Mesendoderm (in vitro differentiated cells): ENCODE measurements around the gene DNAJC15.

Source experiments
- DNase-seq: peaks from one replicate; pipeline ENCODE4 v3.0.0; 2013
- H2AK5ac ChIP-seq: 2 replicates; pipeline ENCODE4 v1.6.1; 2013; ENCODE audit warnings: low read length, inconsistent platforms
- H2BK120ac ChIP-seq: 2 replicates; pipeline ENCODE4 v1.6.1; 2013; ENCODE audit warnings: low read depth, mild to moderate bottlenecking, low read length, moderate library complexity, mixed read lengths
- H2BK15ac ChIP-seq: replicated peaks from 2 replicates; pipeline ENCODE4 v1.6.1; 2013; ENCODE audit warnings: low read depth, mild to moderate bottlenecking, moderate library complexity
- H2BK5ac ChIP-seq: 2 replicates; pipeline ENCODE4 v1.6.1; 2013; ENCODE audit warnings: low read length, inconsistent platforms
- H3K18ac ChIP-seq: 2 replicates; pipeline ENCODE4 v1.6.1; 2013; ENCODE audit warnings: mild to moderate bottlenecking, low read length, mixed read lengths
- H3K23ac ChIP-seq: one replicate; pipeline ENCODE4 v1.6.1; 2013; ENCODE audit warnings: low read length
- H3K27ac ChIP-seq: 2 replicates; pipeline ENCODE4 v1.5.1; 2013; ENCODE audit warnings: low read depth, mild to moderate bottlenecking, inconsistent platforms, low read length, moderate library complexity
- H3K27me3 ChIP-seq: 2 replicates; pipeline ENCODE4 v1.6.1; 2013; ENCODE audit warnings: low read length, control low read depth, mild to moderate bottlenecking, inconsistent platforms; ENCODE audit not compliant: insufficient read depth, poor library complexity
- H3K36me3 ChIP-seq: 2 replicates; pipeline ENCODE4 v1.6.1; 2013; ENCODE audit warnings: low read length, inconsistent platforms; ENCODE audit not compliant: control insufficient read depth, insufficient read depth
- H3K4ac ChIP-seq: one replicate; pipeline ENCODE4 v1.6.1; 2013; ENCODE audit warnings: low read depth, mild to moderate bottlenecking, low read length, moderate library complexity
- H3K4me1 ChIP-seq: 2 replicates; pipeline ENCODE4 v1.6.1; 2013; ENCODE audit warnings: low read depth, low read length, inconsistent platforms; ENCODE audit not compliant: control insufficient read depth
- H3K4me2 ChIP-seq: 2 replicates; pipeline ENCODE4 v1.6.1; 2013; ENCODE audit warnings: low read length
- H3K4me3 ChIP-seq: 2 replicates; pipeline ENCODE4 v1.5.1; 2013; ENCODE audit warnings: mild to moderate bottlenecking, low read length
- H3K56ac ChIP-seq: one replicate; pipeline ENCODE4 v1.6.1; 2013; ENCODE audit warnings: low read length
- H3K79me1 ChIP-seq: 2 replicates; pipeline ENCODE4 v1.6.1; 2013; ENCODE audit warnings: low read length, inconsistent platforms
- H3K79me2 ChIP-seq: 2 replicates; pipeline ENCODE4 v1.6.1; 2013; ENCODE audit warnings: mild to moderate bottlenecking, low read length; ENCODE audit not compliant: control insufficient read depth, insufficient read depth
- H3K9ac ChIP-seq: 2 replicates; pipeline ENCODE4 v1.6.1; 2013; ENCODE audit warnings: low read length, inconsistent platforms
- H4K5ac ChIP-seq: one replicate; pipeline ENCODE4 v1.6.1; 2013; ENCODE audit warnings: low read length
- H4K8ac ChIP-seq: one replicate; pipeline ENCODE4 v1.6.1; 2013; ENCODE audit warnings: low read depth, mild to moderate bottlenecking, control low read depth, low read length, moderate library complexity
- WGBS: extraction: QIAGEN DNeasy Blood & Tissue Kit; methylation state at CpG from one replicate; pipeline ENCODE4 v1.1.7; 2013; ENCODE audit warnings: low lambda C conversion rate, missing lambda C conversion rate; ENCODE audit not compliant: insufficient coverage; ENCODE audit errors: extremely low coverage; 5-methylcytosine and 5-hydroxymethylcytosine counted together

The DNAJC15 gene

GRCh38 chr13:43094901-43095300 is 71.5 kb downstream of the DNAJC15 start:
- H3K18ac ChIP-seq = no peak overlapping the region
- no peak overlapping the region for H2AK5ac ChIP-seq
- H3K4me1 ChIP-seq = no peaks in the 10 kb centered on the region
- no peak overlapping the region for H3K4ac ChIP-seq
- no peaks in the 10 kb centered on the region for H3K27me3 ChIP-seq
- DNase-seq = no peak
- H3K56ac ChIP-seq = no peak overlapping the region
- H3K36me3 ChIP-seq = peaks cover 3% of the 10 kb centered on the region
- H3K4me3 ChIP-seq = no peak overlapping the region
- H3K4me2 ChIP-seq = no peak overlapping the region
- no peak overlapping the region for H3K27ac ChIP-seq
- no peak overlapping the region for H3K9ac ChIP-seq
- H3K23ac ChIP-seq = no peak overlapping the region
- no peak overlapping the region for H2BK5ac ChIP-seq
- H4K5ac ChIP-seq = no peak overlapping the region
- no CpG with 5 or more reads among the region's 1 CpG for WGBS
- H3K79me2 ChIP-seq = no peaks in the 10 kb centered on the region
- no peak overlapping the region for H2BK120ac ChIP-seq
- no peak overlapping the region for H4K8ac ChIP-seq
- peak overlapping the region; percentile 74 for H2BK15ac ChIP-seq
- H3K79me1 ChIP-seq = no peaks in the 10 kb centered on the region

- Histone ChIP-seq H2BK15ac (no peak overlapping the region), H3K27me3 (no peaks in the 10 kb centered on the region), H3K79me2 (no peaks in the 10 kb centered on the region), H3K18ac (no peak overlapping the region), H3K27ac (no peak overlapping the region), H2AK5ac (no peak overlapping the region), H3K79me1 (no peaks in the 10 kb centered on the region), H3K36me3 (peaks cover 3% of the 10 kb centered on the region), H3K9ac (no peak overlapping the region), H4K5ac (no peak overlapping the region), H3K4ac (no peak overlapping the region), H2BK120ac (no peak overlapping the region), H3K23ac (no peak overlapping the region), H3K4me1 (no peaks in the 10 kb centered on the region), H2BK5ac (no peak overlapping the region), H3K4me2 (no peak overlapping the region), H4K8ac (no peak overlapping the region), H3K56ac (no peak overlapping the region), H3K4me3 (no peak overlapping the region)
- 100% methylated on average over 2 of the region's 2 CpGs for WGBS
- DNase-seq = no peak
Measured at GRCh38 chr13:43095771-43096719, 72.7 kb downstream of the DNAJC15 start.

- Histone ChIP-seq H4K5ac (no peak overlapping the region), H2AK5ac (no peak overlapping the region), H3K79me2 (no peaks in the 10 kb centered on the region), H3K23ac (no peak overlapping the region), H3K27ac (no peak overlapping the region), H3K36me3 (peaks cover 3% of the 10 kb centered on the region), H3K4me2 (no peak overlapping the region), H3K18ac (no peak overlapping the region), H3K4me1 (no peaks in the 10 kb centered on the region), H4K8ac (no peak overlapping the region), H3K79me1 (no peaks in the 10 kb centered on the region), H2BK5ac (no peak overlapping the region), H3K27me3 (no peaks in the 10 kb centered on the region), H3K4ac (no peak overlapping the region), H3K4me3 (no peak overlapping the region), H3K9ac (no peak overlapping the region), H2BK15ac (no peak overlapping the region), H3K56ac (no peak overlapping the region), H2BK120ac (no peak overlapping the region)
- no CpG with 5 or more reads among the region's 2 CpGs for WGBS
- no peak for DNase-seq
Measured at GRCh38 chr13:43100667-43101066, 77.3 kb downstream of the DNAJC15 start.

GRCh38 chr13:43102304-43102703 is 78.9 kb downstream of the DNAJC15 start:
- H3K56ac ChIP-seq = no peak overlapping the region
- H2BK120ac ChIP-seq = no peak overlapping the region
- no peak overlapping the region for H3K4me2 ChIP-seq
- no peaks in the 10 kb centered on the region for H3K79me1 ChIP-seq
- no CpG with 5 or more reads among the region's 4 CpGs for WGBS
- H2BK15ac ChIP-seq = no peak overlapping the region
- H3K27me3 ChIP-seq = no peaks in the 10 kb centered on the region
- H4K8ac ChIP-seq = no peak overlapping the region
- no peak overlapping the region for H4K5ac ChIP-seq
- H3K9ac ChIP-seq = no peak overlapping the region
- H3K4me3 ChIP-seq = no peak overlapping the region
- no peak overlapping the region for H3K27ac ChIP-seq
- H3K4me1 ChIP-seq = no peaks in the 10 kb centered on the region
- H2BK5ac ChIP-seq = no peak overlapping the region
- H3K4ac ChIP-seq = no peak overlapping the region
- H3K79me2 ChIP-seq = no peaks in the 10 kb centered on the region
- no peak overlapping the region for H3K23ac ChIP-seq
- no peak overlapping the region for H3K18ac ChIP-seq
- no peak overlapping the region for H2AK5ac ChIP-seq
- no peak for DNase-seq
- no peaks in the 10 kb centered on the region for H3K36me3 ChIP-seq

GRCh38 chr13:43107780-43108179 is 84.4 kb downstream of the DNAJC15 start:
- no CpG with 5 or more reads among the region's 2 CpGs for WGBS
- Histone ChIP-seq H3K4me1 (no peaks in the 10 kb centered on the region), H3K27ac (no peak overlapping the region), H2AK5ac (no peak overlapping the region), H2BK15ac (no peak overlapping the region), H2BK120ac (no peak overlapping the region), H4K8ac (no peak overlapping the region), H3K23ac (no peak overlapping the region), H3K4ac (no peak overlapping the region), H3K4me2 (no peak overlapping the region), H3K18ac (no peak overlapping the region), H3K36me3 (no peaks in the 10 kb centered on the region), H3K4me3 (no peak overlapping the region), H3K79me2 (no peaks in the 10 kb centered on the region), H4K5ac (no peak overlapping the region), H3K27me3 (no peaks in the 10 kb centered on the region), H3K79me1 (no peaks in the 10 kb centered on the region), H3K56ac (no peak overlapping the region), H2BK5ac (no peak overlapping the region), H3K9ac (no peak overlapping the region)
- no peak for DNase-seq
